GM18507 (cell line): ENCODE results near the gene USH2A.

Experiments used
- DNase-seq: peaks from one replicate; pipeline ENCODE4 v3.0.0; 2011; ENCODE audit warnings: low read depth; ENCODE audit not compliant: insufficient read length; ENCODE audit errors: extremely low spot score
- FAIRE-seq: peaks from 2 replicates; lab custom pipeline; 2011; peaks lifted over from hg19 to GRCh38; lab: Jason Lieb, UNC

USH2A gene

GRCh38 chr1:215603319-215603718, 819.9 kb downstream of the USH2A start:
- no peak for DNase-seq
- no peak for FAIRE-seq

- no peak for DNase-seq
- FAIRE-seq: no peak
Measured at GRCh38 chr1:215601276-215601675, 822.0 kb downstream of the USH2A start.

DNA sequence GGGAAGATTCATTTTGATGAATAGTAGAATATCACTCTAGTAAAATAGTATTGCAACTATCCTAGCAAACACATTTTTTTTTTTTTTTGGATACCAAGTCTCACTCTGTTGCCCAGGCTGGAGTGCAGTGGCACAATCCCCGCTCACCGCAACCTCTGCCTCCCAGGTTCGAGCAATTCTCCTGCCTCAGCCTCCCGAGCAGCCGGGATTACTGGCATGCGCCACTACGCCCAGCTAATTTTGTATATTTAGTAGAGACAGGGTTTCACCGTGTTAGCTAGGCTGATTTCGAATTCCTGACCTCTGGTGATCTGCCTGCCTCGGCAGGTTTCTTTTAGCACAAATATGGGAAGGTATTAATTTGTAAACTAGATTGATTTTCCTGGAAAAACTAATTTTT, 822.4 kb downstream of the USH2A start:
- no peak for DNase-seq
- FAIRE-seq: no peak

DNA sequence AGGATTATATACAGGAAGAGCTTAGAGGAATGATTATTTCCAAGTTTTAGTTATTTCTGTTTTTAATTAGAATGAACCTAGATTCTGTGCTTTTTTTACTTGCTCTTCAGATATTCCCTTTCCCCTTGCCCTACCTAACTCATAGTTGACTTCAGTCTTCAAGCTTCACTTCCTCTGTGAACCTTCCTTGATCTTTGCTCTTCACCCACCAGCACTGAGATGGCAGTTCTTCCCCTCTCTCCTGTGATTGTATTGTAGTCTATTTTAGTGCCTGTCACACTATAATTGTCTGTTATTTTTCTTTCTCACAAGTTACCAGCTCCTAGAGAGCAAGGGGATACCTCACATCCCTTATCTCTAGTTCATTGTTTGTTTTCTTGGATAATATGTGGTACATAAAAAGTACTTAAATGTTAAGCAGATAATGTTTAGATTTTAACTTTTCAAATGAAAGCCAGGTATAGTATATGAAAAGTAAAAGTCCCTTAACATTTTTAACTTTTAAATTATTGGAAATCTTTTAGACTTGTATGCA, 822.9 kb downstream of the USH2A start:
- no peak for FAIRE-seq
- DNase-seq: no peak

DNA sequence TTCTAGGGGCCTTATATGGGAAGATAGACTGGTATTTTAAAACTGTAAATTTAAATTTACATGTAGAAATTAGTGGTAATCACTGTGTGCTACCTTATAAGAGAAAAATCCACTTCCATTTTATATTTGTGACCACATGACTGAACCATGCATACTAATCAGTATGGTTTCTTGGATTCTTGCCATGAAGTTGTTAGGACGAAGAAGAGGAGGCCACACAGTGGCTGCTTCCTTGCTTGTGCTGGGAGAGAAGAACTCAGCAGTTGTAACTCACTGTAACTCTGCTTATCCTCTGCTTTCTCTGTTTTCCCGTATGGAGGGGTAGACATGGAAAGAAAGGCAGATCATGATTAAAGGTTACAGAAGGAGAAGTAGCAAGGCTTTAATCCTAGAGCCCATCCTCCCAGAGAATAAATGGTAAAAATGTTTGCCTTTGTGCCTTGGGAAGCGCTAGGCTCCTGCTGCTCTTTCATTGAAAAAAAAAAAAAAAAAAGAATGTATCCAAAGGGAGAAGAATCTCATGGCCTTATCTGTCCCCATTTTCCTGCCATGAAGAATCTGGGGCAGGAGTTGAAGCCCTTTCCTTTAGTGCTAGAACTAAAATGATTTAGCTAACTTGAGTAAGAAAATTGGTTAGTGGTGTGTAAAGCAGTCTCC, 823.7 kb downstream of the USH2A start:
- no peak for DNase-seq

DNA sequence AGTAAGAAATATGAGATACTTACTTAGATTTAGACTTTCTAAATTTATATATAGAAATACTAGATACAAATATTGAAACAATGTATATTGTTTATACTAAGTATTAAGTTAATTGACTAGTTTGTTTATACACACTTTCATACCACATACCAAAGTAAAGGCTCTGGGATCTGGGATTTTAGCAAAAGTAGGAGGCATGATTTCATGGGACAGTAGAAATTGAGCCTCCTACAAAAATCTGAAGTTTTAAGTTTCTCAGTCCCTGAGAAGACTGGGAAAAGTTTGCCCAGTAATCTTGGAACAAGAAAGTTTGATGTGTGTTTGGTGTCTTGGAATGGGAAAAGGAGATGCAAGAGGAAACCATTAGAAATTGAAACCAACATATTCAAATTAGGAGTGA, 825.3 kb downstream of the USH2A start:
- DNase-seq (no peak), FAIRE-seq (no peak)

More for the DNA sequence above, 823.7 kb downstream of the USH2A start:
- FAIRE-seq: no peak

- FAIRE-seq (no peak), DNase-seq (no peak)
Measured at GRCh38 chr1:215595231-215595630, 828.0 kb downstream of the USH2A start.

- DNase-seq (no peak), FAIRE-seq (no peak)
Measured at GRCh38 chr1:215594640-215595039, 828.6 kb downstream of the USH2A start.

GRCh38 chr1:215590779-215591491, 832.3 kb downstream of the USH2A start:
- DNase-seq (no peak), FAIRE-seq (no peak)

GRCh38 chr1:215589650-215590435, 833.4 kb downstream of the USH2A start:
- DNase-seq (no peak), FAIRE-seq (peak; percentile 64)

- DNase-seq (no peak), FAIRE-seq (no peak)
Measured at GRCh38 chr1:215584389-215584788, 838.9 kb downstream of the USH2A start.

DNA sequence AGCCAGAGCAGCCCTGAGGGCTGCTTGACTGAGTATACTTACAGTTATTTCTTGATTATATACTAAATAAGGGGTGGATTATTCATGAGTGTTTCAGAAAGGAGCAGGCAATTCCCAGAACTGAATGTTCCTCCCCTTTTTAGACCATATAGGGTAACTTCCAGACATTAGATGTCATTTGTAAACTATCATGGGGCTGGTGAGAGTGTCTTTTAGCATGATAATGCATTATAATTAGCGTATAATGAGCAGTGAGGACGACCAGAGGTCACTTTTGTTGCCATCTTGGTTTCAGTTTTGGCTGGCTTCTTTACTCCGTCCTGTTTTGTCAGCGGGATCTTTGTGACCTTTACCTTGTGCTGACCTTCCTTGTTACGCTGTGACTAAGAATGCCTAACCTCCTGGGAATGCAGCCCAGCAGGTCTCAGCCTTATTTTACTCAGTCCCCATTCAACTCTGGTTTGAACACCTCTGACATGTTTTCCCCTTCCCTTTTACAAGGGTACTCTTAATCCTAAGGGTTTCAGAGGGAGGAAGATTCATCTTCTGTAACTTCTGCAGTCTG, 840.0 kb downstream of the USH2A start:
- no peak for DNase-seq
- FAIRE-seq: no peak

DNA sequence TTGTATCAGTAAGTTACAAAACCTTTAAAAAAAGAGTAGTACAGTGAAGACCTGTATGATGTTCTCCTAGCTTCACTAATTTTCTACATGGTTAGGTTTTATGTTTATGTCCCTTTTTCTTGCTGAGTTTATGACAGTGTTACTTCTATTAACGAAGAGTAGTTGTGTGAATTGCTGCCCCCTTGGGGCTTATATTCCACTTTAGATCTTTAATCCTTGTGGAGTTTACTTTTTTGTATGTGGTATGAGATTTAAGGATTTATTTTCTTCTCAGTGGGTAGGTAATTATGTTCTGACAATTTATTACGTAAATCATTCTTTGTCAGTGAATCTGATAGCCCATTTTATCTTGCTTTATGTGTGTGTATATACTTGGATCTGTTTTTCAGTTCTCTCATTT, 841.4 kb downstream of the USH2A start:
- FAIRE-seq (no peak), DNase-seq (no peak)
